ENCODE data around the gene PCNX2.

Gene PCNX2

DNA sequence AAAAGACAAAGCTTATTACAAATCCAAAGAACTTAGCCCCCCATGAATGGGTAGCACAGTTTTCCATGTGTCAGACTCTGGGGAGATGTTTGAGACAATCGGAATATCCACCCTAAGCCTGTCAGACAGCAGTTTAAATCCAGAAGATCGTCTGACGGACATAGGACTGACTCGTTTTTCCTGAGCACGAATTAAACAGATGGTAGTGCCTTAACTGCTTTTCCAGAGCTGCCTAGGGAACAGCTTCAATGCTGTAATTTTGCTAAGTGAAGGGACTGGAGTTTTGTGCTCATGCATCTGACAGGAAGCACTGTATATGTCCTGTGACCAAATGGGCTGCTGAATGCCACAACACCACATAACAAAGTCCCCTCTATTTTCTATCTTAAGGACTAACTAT, 48.6 kb downstream of the PCNX2 start:
- H3K4me3 ChIP-seq (ENCODE audit: low read length): no peak overlapping the region
- DNase-seq: no peak
- H3F3A ChIP-seq (ENCODE audit: insufficient read depth, low read length): no peaks in the 10 kb centered on the region
- H2AFZ ChIP-seq (ENCODE audit: low read length): no peak overlapping the region
- no peaks in the 10 kb centered on the region for H3K4me1 ChIP-seq (ENCODE audit: low read length)
- TF ChIP-seq EZH2 (optimal IDR thresholded peaks at IDR 0.05; ENCODE audit: low read depth, low read length) (no peak), EZH2phosphoT487 (IDR thresholded peaks at IDR 0.05; ENCODE audit: low read length) (no peak)
- TF ChIP-seq, protein P1, sequence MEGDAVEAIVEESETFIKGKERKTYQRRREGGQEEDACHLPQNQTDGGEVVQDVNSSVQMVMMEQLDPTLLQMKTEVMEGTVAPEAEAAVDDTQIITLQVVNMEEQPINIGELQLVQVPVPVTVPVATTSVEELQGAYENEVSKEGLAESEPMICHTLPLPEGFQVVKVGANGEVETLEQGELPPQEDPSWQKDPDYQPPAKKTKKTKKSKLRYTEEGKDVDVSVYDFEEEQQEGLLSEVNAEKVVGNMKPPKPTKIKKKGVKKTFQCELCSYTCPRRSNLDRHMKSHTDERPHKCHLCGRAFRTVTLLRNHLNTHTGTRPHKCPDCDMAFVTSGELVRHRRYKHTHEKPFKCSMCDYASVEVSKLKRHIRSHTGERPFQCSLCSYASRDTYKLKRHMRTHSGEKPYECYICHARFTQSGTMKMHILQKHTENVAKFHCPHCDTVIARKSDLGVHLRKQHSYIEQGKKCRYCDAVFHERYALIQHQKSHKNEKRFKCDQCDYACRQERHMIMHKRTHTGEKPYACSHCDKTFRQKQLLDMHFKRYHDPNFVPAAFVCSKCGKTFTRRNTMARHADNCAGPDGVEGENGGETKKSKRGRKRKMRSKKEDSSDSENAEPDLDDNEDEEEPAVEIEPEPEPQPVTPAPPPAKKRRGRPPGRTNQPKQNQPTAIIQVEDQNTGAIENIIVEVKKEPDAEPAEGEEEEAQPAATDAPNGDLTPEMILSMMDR (IDR thresholded peaks at IDR 0.05; ENCODE audit: low read length): no peak
- no peaks in the 10 kb centered on the region for H3K36me3 ChIP-seq (replicated peaks; ENCODE audit: insufficient read depth, low read length)
- H3K4me2 ChIP-seq (ENCODE audit: low read depth, low read length): no peak overlapping the region
- no peaks in the 10 kb centered on the region for H3K9me3 ChIP-seq (replicated peaks; ENCODE audit: insufficient read depth, low read length)
- no peaks in the 10 kb centered on the region for H3K27me3 ChIP-seq (replicated peaks; ENCODE audit: insufficient read depth, low read length)
- no peaks in the 10 kb centered on the region for H4K20me1 ChIP-seq (ENCODE audit: insufficient read depth, low read length)
- H3K79me2 ChIP-seq (ENCODE audit: low read length): no peaks in the 10 kb centered on the region
- H3K9ac ChIP-seq (ENCODE audit: low read length): no peak overlapping the region
- H3K9me2 ChIP-seq (replicated peaks; ENCODE audit: insufficient read depth, low read length): no peaks in the 10 kb centered on the region
- no peak overlapping the region for H3K27ac ChIP-seq (ENCODE audit: low read length)

DNA sequence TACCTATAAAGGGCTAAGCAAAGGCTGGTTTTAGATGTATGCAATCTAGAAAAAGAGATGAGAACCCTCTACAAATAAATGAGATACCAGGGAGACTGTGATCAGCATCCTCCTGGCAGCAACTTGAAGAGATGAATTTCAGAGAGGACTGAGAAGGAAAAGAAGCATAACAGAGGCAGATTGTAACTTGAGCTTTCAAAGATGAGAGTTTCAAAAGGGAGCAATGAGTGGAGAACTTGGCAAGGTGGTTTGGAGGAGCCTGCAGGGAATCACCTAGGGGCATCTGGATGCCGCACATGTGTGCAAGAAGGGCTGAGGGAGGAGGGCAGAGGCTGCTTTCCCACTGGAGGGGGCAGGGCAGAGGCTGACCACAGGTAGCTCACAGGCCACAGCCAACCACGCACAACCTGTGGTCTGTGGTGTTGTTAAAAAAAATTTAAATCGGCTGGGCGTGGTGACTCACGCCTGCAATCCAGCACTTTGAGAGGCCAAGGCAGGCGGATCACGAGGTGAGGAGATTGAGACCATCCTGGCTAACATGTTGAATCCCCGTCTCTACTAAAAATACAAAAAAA, 50.2 kb downstream of the PCNX2 start:
- no peak overlapping the region for H3K4me3 ChIP-seq (ENCODE audit: low read length)
- DNase-seq: no peak
- H3K4me2 ChIP-seq (ENCODE audit: low read depth, low read length): no peak overlapping the region
- no peaks in the 10 kb centered on the region for H3K27me3 ChIP-seq (replicated peaks; ENCODE audit: insufficient read depth, low read length)
- no peak overlapping the region for H2AFZ ChIP-seq (ENCODE audit: low read length)
- no peak overlapping the region for H3K27ac ChIP-seq (ENCODE audit: low read length)
- H3K9ac ChIP-seq (ENCODE audit: low read length): no peak overlapping the region
- H3K4me1 ChIP-seq (ENCODE audit: low read length): no peaks in the 10 kb centered on the region
- no peaks in the 10 kb centered on the region for H4K20me1 ChIP-seq (ENCODE audit: insufficient read depth, low read length)
- no peaks in the 10 kb centered on the region for H3F3A ChIP-seq (ENCODE audit: insufficient read depth, low read length)
- no peaks in the 10 kb centered on the region for H3K79me2 ChIP-seq (ENCODE audit: low read length)
- TF ChIP-seq, protein P1 (IDR thresholded peaks at IDR 0.05; ENCODE audit: low read length): no peak
- TF ChIP-seq EZH2 (optimal IDR thresholded peaks at IDR 0.05; ENCODE audit: low read depth, low read length): no peak
- H3K9me2 ChIP-seq (replicated peaks; ENCODE audit: insufficient read depth, low read length): no peaks in the 10 kb centered on the region
- no peaks in the 10 kb centered on the region for H3K9me3 ChIP-seq (replicated peaks; ENCODE audit: insufficient read depth, low read length)
- H3K36me3 ChIP-seq (replicated peaks; ENCODE audit: insufficient read depth, low read length): no peaks in the 10 kb centered on the region

DNA sequence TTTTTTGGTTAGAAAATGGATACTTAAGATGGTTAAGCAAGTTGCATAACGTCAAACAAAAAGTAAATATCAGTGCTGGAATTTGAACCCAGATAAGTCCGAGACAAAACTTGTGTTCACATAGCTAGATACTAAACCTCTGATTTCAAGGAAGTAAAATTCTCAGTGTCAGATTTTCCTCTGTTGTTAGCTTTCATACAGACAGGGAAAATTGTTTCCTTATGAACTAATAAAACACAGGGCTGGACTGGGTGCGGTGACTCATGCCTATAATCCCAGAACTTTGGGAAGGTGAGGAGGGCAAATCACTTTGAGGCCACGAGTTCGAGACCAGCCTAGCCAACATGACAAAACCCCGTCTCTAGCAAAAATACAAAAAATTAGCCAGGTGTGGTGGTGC, 51.3 kb downstream of the PCNX2 start:
- Histone ChIP-seq H3K9me3 (replicated peaks; ENCODE audit: insufficient read depth, low read length) (no peaks in the 10 kb centered on the region), H4K20me1 (ENCODE audit: insufficient read depth, low read length) (no peaks in the 10 kb centered on the region), H3K9ac (ENCODE audit: low read length) (no peak overlapping the region), H2AFZ (ENCODE audit: low read length) (no peak overlapping the region), H3K27me3 (replicated peaks; ENCODE audit: insufficient read depth, low read length) (no peaks in the 10 kb centered on the region), H3K4me2 (ENCODE audit: low read depth, low read length) (no peak overlapping the region), H3K9me2 (replicated peaks; ENCODE audit: insufficient read depth, low read length) (no peaks in the 10 kb centered on the region), H3K27ac (ENCODE audit: low read length) (no peak overlapping the region), H3K36me3 (replicated peaks; ENCODE audit: insufficient read depth, low read length) (no peaks in the 10 kb centered on the region), H3F3A (ENCODE audit: insufficient read depth, low read length) (no peaks in the 10 kb centered on the region), H3K4me3 (ENCODE audit: low read length) (no peak overlapping the region), H3K79me2 (ENCODE audit: low read length) (no peaks in the 10 kb centered on the region), H3K4me1 (ENCODE audit: low read length) (no peaks in the 10 kb centered on the region)
- DNase-seq: no peak
- TF ChIP-seq EZH2 (optimal IDR thresholded peaks at IDR 0.05; ENCODE audit: low read depth, low read length): no peak

DNA sequence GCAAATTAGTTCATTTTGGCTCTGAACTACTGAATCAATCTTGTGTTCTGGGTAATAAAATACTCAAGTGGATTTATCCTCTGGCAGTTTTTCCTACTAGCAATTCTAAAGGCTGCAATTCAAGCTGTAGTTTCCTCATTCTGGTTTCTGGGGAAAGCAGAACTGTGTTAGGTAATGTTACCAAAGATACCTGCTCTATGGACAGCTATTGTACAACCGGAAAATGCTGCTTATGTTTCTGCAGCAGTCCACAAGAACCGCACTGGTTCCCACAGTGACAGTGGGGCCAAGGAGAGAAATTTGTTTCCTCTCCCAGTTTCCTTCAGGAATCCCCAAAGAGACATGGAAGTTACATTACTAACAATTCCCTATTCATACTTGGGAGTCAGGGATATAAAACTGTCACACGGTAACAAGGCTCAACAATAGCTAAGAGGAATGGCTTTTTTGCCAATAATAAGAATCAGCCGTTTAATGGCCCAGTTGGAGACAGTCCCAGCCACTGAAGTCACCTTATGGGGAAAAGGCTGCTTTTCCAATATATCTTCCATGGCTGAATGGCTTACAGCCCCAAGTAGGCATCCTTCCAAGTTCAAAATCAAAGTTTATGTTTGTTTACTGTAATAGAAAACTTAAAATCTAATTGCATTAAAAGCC, 52.6 kb downstream of the PCNX2 start:
- Histone ChIP-seq H3K9me3 (replicated peaks; ENCODE audit: insufficient read depth, low read length) (no peaks in the 10 kb centered on the region), H3K27ac (ENCODE audit: low read length) (no peak overlapping the region), H3K4me2 (ENCODE audit: low read depth, low read length) (no peak overlapping the region), H3K79me2 (ENCODE audit: low read length) (no peaks in the 10 kb centered on the region), H3K9ac (ENCODE audit: low read length) (no peak overlapping the region), H3K9me2 (replicated peaks; ENCODE audit: insufficient read depth, low read length) (no peaks in the 10 kb centered on the region), H3F3A (ENCODE audit: insufficient read depth, low read length) (no peaks in the 10 kb centered on the region), H2AFZ (ENCODE audit: low read length) (no peak overlapping the region), H3K4me3 (ENCODE audit: low read length) (no peak overlapping the region), H3K4me1 (ENCODE audit: low read length) (no peaks in the 10 kb centered on the region), H4K20me1 (ENCODE audit: insufficient read depth, low read length) (no peaks in the 10 kb centered on the region), H3K36me3 (replicated peaks; ENCODE audit: insufficient read depth, low read length) (no peaks in the 10 kb centered on the region), H3K27me3 (replicated peaks; ENCODE audit: insufficient read depth, low read length) (no peaks in the 10 kb centered on the region)
- TF ChIP-seq EZH2phosphoT487 (IDR thresholded peaks at IDR 0.05; ENCODE audit: low read length) (no peak), EZH2 (optimal IDR thresholded peaks at IDR 0.05; ENCODE audit: low read depth, low read length) (no peak)
- TF ChIP-seq, protein P1 (IDR thresholded peaks at IDR 0.05; ENCODE audit: low read length): no peak
- DNase-seq: no peak
